Measurements from ENCODE around the gene CAP2. TPM values are rescaled to one million over a fixed set of nuclear protein-coding genes. Genes with fewer than 3 reads are reported as not detected.
"Not testable (repeated sequence)": the region's sequence is repeated elsewhere in the genome, so short reads cannot be mapped to it uniquely, and the experiment has no call there.

Gene CAP2
- total RNA-seq, 2 experiments from 2014 or later: not detected

DNA sequence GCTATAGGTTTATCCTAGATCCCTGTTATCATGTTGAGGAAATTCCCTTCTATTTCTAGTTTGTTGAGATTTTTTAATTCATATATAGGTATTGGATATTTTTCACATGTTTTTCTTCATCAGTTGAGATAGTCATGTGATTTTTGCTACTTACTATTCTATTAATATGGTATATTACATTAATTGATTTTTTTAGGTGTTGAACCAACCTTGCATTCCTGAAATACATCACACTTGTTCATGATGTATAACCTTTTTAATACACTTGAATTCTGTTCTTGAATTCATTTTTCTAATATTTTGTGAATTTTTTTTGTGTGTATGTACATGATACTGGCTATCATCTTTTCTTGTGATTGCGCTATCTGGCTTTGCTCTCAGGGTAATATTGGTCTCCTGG is 25.5 kb upstream of the CAP2 start:
- POLR2A ChIA-PET: no interaction called here
- Mint-ChIP-seq H3K36me3 (ENCODE audit: low read depth) (no peaks in the 10 kb centered on the region), H3K4me1 (ENCODE audit: low read depth) (no peaks in the 10 kb centered on the region), H3K9me3 (ENCODE audit: insufficient read depth) (peaks cover 15% of the 10 kb centered on the region), H3K4me3 (no peak overlapping the region), H3K27me3 (ENCODE audit: low read depth) (no peaks in the 10 kb centered on the region), H3K27ac (no peak overlapping the region)
- DNase-seq (no peak), ATAC-seq (no peak)
- CTCF ChIA-PET: no interaction called here

- ATAC-seq: no peak
- no peak overlapping the region for H3K27ac Mint-ChIP-seq
- no peaks in the 10 kb centered on the region for H3K27me3 Mint-ChIP-seq (ENCODE audit: low read depth)
- DNase-seq: no peak
- H3K4me1 Mint-ChIP-seq (ENCODE audit: low read depth): no peaks in the 10 kb centered on the region
- CTCF ChIA-PET: interaction anchor here (0.7 kb wide), 1 partner anchor 26 kb away, joined by 3 read pairs; no protein-coding TSS in a partner anchor
- POLR2A ChIA-PET: no interaction called here
- no peaks in the 10 kb centered on the region for H3K9me3 Mint-ChIP-seq (ENCODE audit: insufficient read depth)
- H3K36me3 Mint-ChIP-seq (ENCODE audit: low read depth): no peaks in the 10 kb centered on the region
- H3K4me3 Mint-ChIP-seq: no peak overlapping the region
Measured at GRCh38 chr6:17381424-17382147, 11.8 kb upstream of the CAP2 start.

- ATAC-seq: no peak
- no peak overlapping the region for H3K4me3 Mint-ChIP-seq
- POLR2A ChIA-PET: interaction anchor here (0.7 kb wide), 1 partner anchor 375 kb away, joined by 3 read pairs; no protein-coding TSS in a partner anchor
Measured at GRCh38 chr6:17385660-17386059, 7.7 kb upstream of the CAP2 start.

DNA sequence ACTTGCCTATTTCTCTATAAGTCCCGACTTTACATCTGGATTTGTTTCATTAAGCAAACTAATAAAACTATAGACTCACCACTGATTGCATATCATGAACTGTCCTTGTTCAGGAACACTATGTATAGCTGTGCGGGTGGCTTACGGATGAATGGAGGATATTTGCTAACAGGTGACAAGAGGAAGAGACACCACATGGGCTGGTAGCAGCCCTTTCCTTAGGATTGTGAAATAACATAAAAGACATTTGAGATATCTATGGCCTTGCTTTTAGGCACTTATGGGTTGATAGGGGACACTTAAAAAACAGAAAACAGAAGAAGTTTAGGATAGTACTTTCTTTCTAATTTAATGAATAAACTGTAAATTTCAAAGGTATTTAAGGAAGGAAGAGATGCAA is 5.0 kb upstream of the CAP2 start:
- Mint-ChIP-seq H3K4me1 (ENCODE audit: low read depth) (no peaks in the 10 kb centered on the region), H3K36me3 (ENCODE audit: low read depth) (no peaks in the 10 kb centered on the region), H3K27me3 (ENCODE audit: low read depth) (peaks cover 22% of the 10 kb centered on the region), H3K9me3 (ENCODE audit: insufficient read depth) (no peaks in the 10 kb centered on the region), H3K27ac (no peak overlapping the region), H3K4me3 (no peak overlapping the region)
- ATAC-seq (no peak), DNase-seq (no peak)
- ChIA-PET POLR2A (no interaction called here), CTCF (no interaction called here)

More at GRCh38 chr6:17385660-17386059, 7.7 kb upstream of the CAP2 start:
- H3K36me3 Mint-ChIP-seq (ENCODE audit: low read depth): no peaks in the 10 kb centered on the region
- CTCF ChIA-PET: no interaction called here
- no peaks in the 10 kb centered on the region for H3K27me3 Mint-ChIP-seq (ENCODE audit: low read depth)
- H3K27ac Mint-ChIP-seq: no peak overlapping the region
- no peaks in the 10 kb centered on the region for H3K4me1 Mint-ChIP-seq (ENCODE audit: low read depth)
- H3K9me3 Mint-ChIP-seq (ENCODE audit: insufficient read depth): no peaks in the 10 kb centered on the region
- no peak for DNase-seq

GRCh38 chr6:17389274-17389847 is 4.0 kb upstream of the CAP2 start:
- no peak for ATAC-seq

GRCh38 chr6:17390276-17390675 is 3.1 kb upstream of the CAP2 start:
- no peak for DNase-seq
- H3K9me3 Mint-ChIP-seq (ENCODE audit: insufficient read depth): no peaks in the 10 kb centered on the region
- no peak overlapping the region for H3K27ac Mint-ChIP-seq
- CTCF ChIA-PET: no interaction called here
- peaks cover 36% of the 10 kb centered on the region for H3K27me3 Mint-ChIP-seq (ENCODE audit: low read depth)
- peaks cover 2% of the 10 kb centered on the region for H3K4me1 Mint-ChIP-seq (ENCODE audit: low read depth)
- ATAC-seq: no peak
- POLR2A ChIA-PET: no interaction called here
- no peak overlapping the region for H3K4me3 Mint-ChIP-seq
- no peaks in the 10 kb centered on the region for H3K36me3 Mint-ChIP-seq (ENCODE audit: low read depth)

More at GRCh38 chr6:17389274-17389847, 4.0 kb upstream of the CAP2 start:
- CTCF ChIA-PET: no interaction called here
- DNase-seq: no peak
- H3K4me1 Mint-ChIP-seq (ENCODE audit: low read depth): peaks cover 2% of the 10 kb centered on the region
- H3K4me3 Mint-ChIP-seq: no peak overlapping the region
- POLR2A ChIA-PET: no interaction called here
- H3K9me3 Mint-ChIP-seq (ENCODE audit: insufficient read depth): no peaks in the 10 kb centered on the region
- H3K27ac Mint-ChIP-seq: no peak overlapping the region
- no peaks in the 10 kb centered on the region for H3K36me3 Mint-ChIP-seq (ENCODE audit: low read depth)
- H3K27me3 Mint-ChIP-seq (ENCODE audit: low read depth): peaks cover 28% of the 10 kb centered on the region

DNA sequence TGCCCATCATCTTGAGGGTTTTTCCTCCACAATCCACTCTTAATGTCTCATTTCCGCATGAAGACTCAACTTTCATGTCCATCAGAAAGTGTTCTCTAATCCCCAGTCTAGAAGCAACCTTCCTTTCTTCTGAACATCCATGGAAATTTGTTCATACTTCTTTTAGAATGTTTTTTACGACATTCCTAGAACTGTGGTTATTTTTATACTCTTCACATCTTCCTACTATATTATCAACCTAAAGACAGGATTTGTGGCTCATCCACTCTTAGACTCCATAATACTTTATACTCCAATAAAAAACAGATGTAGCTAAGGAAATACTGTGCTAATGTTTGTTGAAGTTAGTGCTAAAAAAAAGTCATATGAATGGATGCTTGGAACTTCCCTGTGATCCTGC is 1.4 kb upstream of the CAP2 start:
- DNase-seq: no peak
- Mint-ChIP-seq H3K27ac (no peak overlapping the region), H3K36me3 (ENCODE audit: low read depth) (no peaks in the 10 kb centered on the region), H3K9me3 (ENCODE audit: insufficient read depth) (no peaks in the 10 kb centered on the region), H3K27me3 (ENCODE audit: low read depth) (peaks cover 38% of the 10 kb centered on the region), H3K4me1 (ENCODE audit: low read depth) (peaks cover 2% of the 10 kb centered on the region), H3K4me3 (no peak overlapping the region)
- no peak for ATAC-seq
- POLR2A ChIA-PET: no interaction called here
- CTCF ChIA-PET: no interaction called here

DNA sequence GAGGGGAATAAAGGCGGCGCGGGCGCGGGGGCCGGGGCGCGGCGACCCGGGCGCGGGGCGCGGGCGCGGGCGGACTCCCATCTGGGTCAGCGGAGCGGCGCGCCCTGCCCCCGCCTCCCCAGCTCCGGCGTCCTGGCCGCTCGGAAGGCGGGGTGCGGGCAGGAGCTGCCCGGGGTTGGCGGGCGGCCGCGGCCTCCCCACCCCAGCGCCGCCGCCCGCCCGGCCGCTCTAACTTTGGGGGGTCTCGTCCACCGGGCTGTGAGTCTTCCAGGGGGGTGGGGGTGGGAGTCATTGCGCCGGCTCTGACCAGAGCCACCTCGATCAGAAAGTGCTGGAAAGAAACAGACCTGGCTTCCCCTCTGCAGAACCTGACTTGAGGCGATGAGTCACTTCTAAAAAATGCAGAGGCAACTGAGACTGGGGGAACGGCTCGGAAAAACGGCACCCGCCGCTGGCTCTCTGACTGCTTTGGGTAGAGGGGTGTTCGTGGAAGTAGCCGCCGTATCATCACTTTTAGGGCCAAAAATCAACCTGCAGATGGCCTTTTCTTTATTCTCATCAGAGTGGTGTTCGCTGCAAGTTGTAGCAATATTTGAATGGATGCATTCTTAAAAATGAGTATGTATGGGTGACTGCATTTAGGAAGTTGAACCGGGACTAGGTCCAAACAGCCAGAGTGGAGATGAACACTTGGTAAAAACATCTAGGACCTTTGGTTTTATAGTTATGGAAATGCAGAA is 667 bp downstream of the CAP2 start:
- POLR2A ChIA-PET: no interaction called here
- Mint-ChIP-seq H3K9me3 (ENCODE audit: insufficient read depth) (no peaks in the 10 kb centered on the region), H3K4me1 (ENCODE audit: low read depth) (peaks cover 2% of the 10 kb centered on the region), H3K4me3 (no peak overlapping the region), H3K27ac (no peak overlapping the region), H3K27me3 (ENCODE audit: low read depth) (peaks cover 38% of the 10 kb centered on the region), H3K36me3 (ENCODE audit: low read depth) (no peaks in the 10 kb centered on the region)
- peak; percentile 36 for ATAC-seq
- CTCF ChIA-PET: no interaction called here
- DNase-seq: peak; percentile 20

- no peak for DNase-seq
Measured at GRCh38 chr6:17395112-17395511, 1.7 kb downstream of the CAP2 start.

DNA sequence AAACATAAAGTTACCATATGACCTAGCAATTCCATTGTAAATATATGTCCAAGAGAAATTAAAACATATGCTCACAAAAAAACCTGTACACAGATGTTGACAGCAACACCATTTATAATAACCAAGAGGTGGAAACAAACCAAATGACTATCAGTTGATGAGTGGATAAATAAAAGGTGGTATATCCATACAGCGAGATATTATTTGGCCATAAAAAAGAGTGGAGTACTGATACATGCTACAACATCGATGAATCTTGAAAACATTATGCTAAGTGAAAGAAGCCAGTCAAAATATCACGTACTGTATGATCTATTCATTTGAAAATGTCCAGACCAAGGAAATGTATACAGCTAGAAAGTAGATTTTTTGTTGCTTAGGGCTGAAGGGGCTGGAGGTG is 2.9 kb downstream of the CAP2 start:
- no peak overlapping the region for H3K27ac Mint-ChIP-seq
- no peaks in the 10 kb centered on the region for H3K9me3 Mint-ChIP-seq (ENCODE audit: insufficient read depth)
- no peak for ATAC-seq
- H3K4me1 Mint-ChIP-seq (ENCODE audit: low read depth): peaks cover 2% of the 10 kb centered on the region
- peaks cover 35% of the 10 kb centered on the region for H3K27me3 Mint-ChIP-seq (ENCODE audit: low read depth)
- no peak overlapping the region for H3K4me3 Mint-ChIP-seq
- DNase-seq: no peak
- ChIA-PET POLR2A (no interaction called here), CTCF (no interaction called here)
- no peaks in the 10 kb centered on the region for H3K36me3 Mint-ChIP-seq (ENCODE audit: low read depth)

More at GRCh38 chr6:17395112-17395511, 1.7 kb downstream of the CAP2 start:
- Mint-ChIP-seq H3K27me3 (ENCODE audit: low read depth) (peaks cover 38% of the 10 kb centered on the region), H3K4me3 (no peak overlapping the region), H3K4me1 (ENCODE audit: low read depth) (peaks cover 2% of the 10 kb centered on the region), H3K27ac (no peak overlapping the region), H3K9me3 (ENCODE audit: insufficient read depth) (no peaks in the 10 kb centered on the region), H3K36me3 (ENCODE audit: low read depth) (no peaks in the 10 kb centered on the region)
- POLR2A ChIA-PET: no interaction called here
- ATAC-seq: no peak
- CTCF ChIA-PET: no interaction called here

GRCh38 chr6:17397764-17398194 is 4.4 kb downstream of the CAP2 start:
- ChIA-PET CTCF (no interaction called here), POLR2A (no interaction called here)
- Mint-ChIP-seq H3K4me1 (ENCODE audit: low read depth) (peaks cover 2% of the 10 kb centered on the region), H3K36me3 (ENCODE audit: low read depth) (no peaks in the 10 kb centered on the region), H3K9me3 (ENCODE audit: insufficient read depth) (no peaks in the 10 kb centered on the region), H3K4me3 (no peak overlapping the region), H3K27me3 (ENCODE audit: low read depth) (peaks cover 20% of the 10 kb centered on the region), H3K27ac (no peak overlapping the region)
- no peak for DNase-seq
- ATAC-seq: no peak

DNA sequence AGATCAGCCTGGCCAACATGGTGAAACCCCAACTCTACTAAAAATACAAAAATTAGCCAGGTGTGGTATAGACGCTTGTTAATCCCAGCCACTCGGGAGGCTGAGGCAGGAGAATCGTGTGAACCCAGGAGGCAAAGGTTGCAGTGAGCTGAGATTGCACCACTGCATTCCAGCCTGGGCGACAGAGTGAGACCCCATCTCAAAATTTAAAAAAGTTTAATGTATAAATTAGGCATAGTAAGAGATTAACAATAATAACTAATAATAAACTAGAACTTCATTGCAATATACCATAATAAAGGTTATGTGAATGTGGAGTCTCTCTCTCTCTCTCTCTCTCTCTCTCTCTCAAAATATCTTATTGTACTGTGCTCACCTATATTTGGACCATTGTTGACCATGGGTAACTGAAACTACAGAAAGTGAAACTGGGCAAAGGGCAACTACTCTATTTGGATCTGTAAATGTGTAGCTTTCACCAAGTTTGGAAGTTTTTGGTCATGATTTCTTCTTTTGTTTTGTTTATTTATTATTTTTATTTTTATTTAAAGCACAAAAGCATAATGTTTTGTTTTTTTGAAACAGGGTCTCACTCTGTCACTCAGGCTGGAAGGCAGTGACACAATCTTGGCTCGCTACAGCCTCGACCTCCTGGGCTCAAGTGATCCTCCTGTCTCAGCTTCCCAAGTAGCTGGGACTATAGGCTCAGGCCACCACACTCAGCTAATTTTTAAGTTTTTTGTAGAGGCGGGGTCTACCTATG is 12.0 kb downstream of the CAP2 start:
- not testable (repeated sequence) for H3K9me3 Mint-ChIP-seq (ENCODE audit: insufficient read depth)

More for the DNA sequence above, 12.0 kb downstream of the CAP2 start:
- ATAC-seq; H3K27ac Mint-ChIP-seq; H3K4me3 Mint-ChIP-seq; H3K36me3 Mint-ChIP-seq (ENCODE audit: low read depth); POLR2A ChIA-PET; CTCF ChIA-PET; H3K27me3 Mint-ChIP-seq (ENCODE audit: low read depth); DNase-seq; H3K4me1 Mint-ChIP-seq (ENCODE audit: low read depth): not testable (repeated sequence)

All from activated CD8-positive, alpha-beta T cell treated with anti-CD3 and anti-CD28 coated beads, Interleukin-2, amount 10 ng/mL, durations not matched to agents 7 days and 5 days (primary cell).